ENCODE data around the gene GCGR.

GCGR gene

GRCh38 chr17:81842725-81843504, 39.0 kb downstream of the GCGR start:
- Histone ChIP-seq H3K4me3 (ENCODE audit: low read depth, low read length) (no peak overlapping the region), H3K27ac (peak overlapping the region; percentile 71), H3K36me3 (peaks cover 58% of the 10 kb centered on the region), H3K9me3 (ENCODE audit: severe bottlenecking) (no peaks in the 10 kb centered on the region), H3K27me3 (ENCODE audit: insufficient read depth, low read depth, severe bottlenecking) (no peaks in the 10 kb centered on the region)
- no peak for DNase-seq
- no peak for TF ChIP-seq CTCF (IDR thresholded peaks at IDR 0.05; ENCODE audit: low read depth, low read length)

GRCh38 chr17:81843713-81844326, 39.9 kb downstream of the GCGR start:
- Histone ChIP-seq H3K27ac (peak overlapping the region; percentile 71), H3K27me3 (ENCODE audit: insufficient read depth, low read depth, severe bottlenecking) (no peaks in the 10 kb centered on the region), H3K9me3 (ENCODE audit: severe bottlenecking) (no peaks in the 10 kb centered on the region), H3K4me3 (ENCODE audit: low read depth, low read length) (no peak overlapping the region), H3K36me3 (peaks cover 67% of the 10 kb centered on the region)
- DNase-seq: no peak
- no peak for TF ChIP-seq CTCF (IDR thresholded peaks at IDR 0.05; ENCODE audit: low read depth, low read length)

GRCh38 chr17:81844327-81844851, 40.4 kb downstream of the GCGR start:
- no peak for DNase-seq
- Histone ChIP-seq H3K9me3 (ENCODE audit: severe bottlenecking) (no peaks in the 10 kb centered on the region), H3K4me3 (ENCODE audit: low read depth, low read length) (no peak overlapping the region), H3K36me3 (peaks cover 72% of the 10 kb centered on the region), H3K27ac (no peak overlapping the region), H3K27me3 (ENCODE audit: insufficient read depth, low read depth, severe bottlenecking) (no peaks in the 10 kb centered on the region)
- no peak for TF ChIP-seq CTCF (IDR thresholded peaks at IDR 0.05; ENCODE audit: low read depth, low read length)

- no peak overlapping the region for H3K4me3 ChIP-seq (ENCODE audit: low read depth, low read length)
- no peaks in the 10 kb centered on the region for H3K27me3 ChIP-seq (ENCODE audit: insufficient read depth, low read depth, severe bottlenecking)
- no peak overlapping the region for H3K27ac ChIP-seq
- no peak for TF ChIP-seq CTCF (IDR thresholded peaks at IDR 0.05; ENCODE audit: low read depth, low read length)
- no peak for DNase-seq
- H3K36me3 ChIP-seq: peaks cover 77% of the 10 kb centered on the region
- no peaks in the 10 kb centered on the region for H3K9me3 ChIP-seq (ENCODE audit: severe bottlenecking)
Observed at GRCh38 chr17:81844887-81845286, 40.9 kb downstream of the GCGR start.

GRCh38 chr17:81845361-81845760, 41.4 kb downstream of the GCGR start:
- DNase-seq: no peak
- no peak overlapping the region for H3K4me3 ChIP-seq (ENCODE audit: low read depth, low read length)
- no peaks in the 10 kb centered on the region for H3K27me3 ChIP-seq (ENCODE audit: insufficient read depth, low read depth, severe bottlenecking)
- no peak overlapping the region for H3K27ac ChIP-seq
- H3K9me3 ChIP-seq (ENCODE audit: severe bottlenecking): no peaks in the 10 kb centered on the region
- peaks cover 82% of the 10 kb centered on the region for H3K36me3 ChIP-seq
- TF ChIP-seq CTCF (IDR thresholded peaks at IDR 0.05; ENCODE audit: low read depth, low read length): no peak
